ENCODE measurements around the gene ZBED1. TPM values are rescaled to one million over a fixed set of nuclear protein-coding genes. Genes with fewer than 3 reads are reported as not detected.

ZBED1 gene
- total and polyA plus RNA-seq, 8 donors, result 10.9 to 61.4 (median 22.5) TPM

DNA sequence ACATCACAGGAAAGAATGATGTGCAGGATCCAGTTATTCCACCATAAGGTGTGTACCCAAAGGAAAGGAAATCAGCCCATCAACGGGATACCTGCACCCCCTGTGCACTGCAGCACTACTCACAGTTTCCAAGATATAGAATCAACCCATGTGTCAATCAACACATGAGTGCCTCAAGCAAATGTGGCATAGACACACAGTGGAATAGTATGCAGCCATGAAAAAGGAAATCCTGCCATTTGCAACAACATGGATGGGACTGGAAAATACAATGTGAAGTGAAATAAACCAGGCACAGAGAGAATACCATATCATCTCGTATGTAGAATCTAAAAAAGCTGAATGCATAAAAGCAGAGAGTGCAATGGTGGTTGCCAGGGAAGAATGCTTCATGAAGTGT is 53.3 kb downstream of the ZBED1 start:
- 50 to 100% (median 98%) methylated on average over 1 to 2 of the region's 2 CpGs for WGBS, 5 donors
- H3K4me3 ChIP-seq, result no peak overlapping the region

DNA sequence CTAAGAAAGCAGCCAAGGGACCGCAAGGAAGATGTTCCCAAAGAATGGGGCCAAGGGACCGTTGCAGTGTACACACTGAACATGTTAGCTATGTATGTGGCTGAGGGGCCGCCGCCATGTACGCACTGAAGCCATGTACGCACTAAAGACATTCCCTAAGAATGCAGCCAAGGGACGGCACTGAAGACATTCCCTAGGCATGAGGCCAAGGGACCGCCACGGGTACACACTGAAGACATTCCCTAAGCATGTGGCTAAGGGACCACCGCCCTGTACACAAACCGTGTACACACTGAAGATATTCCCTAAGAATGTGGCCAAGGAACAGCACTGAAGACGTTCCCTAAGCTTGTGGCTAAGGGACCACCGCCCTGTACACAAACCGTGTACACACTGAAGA is 54.0 kb downstream of the ZBED1 start:
- WGBS, 5 donors, result 94 to 100% (median 97%) methylated on average over 6 to 14 of the region's 14 CpGs
- H3K36me3 ChIP-seq, result peaks cover 0 to 11% (median 4%) of the 10 kb centered on the region in 4 donors
- no peaks in the 10 kb centered on the region for H3K27me3 ChIP-seq
- no peaks in the 10 kb centered on the region for H3K9me3 ChIP-seq
- peaks cover 0 to 16% (median 4%) of the 10 kb centered on the region in 4 donors for H3K4me1 ChIP-seq
- intact Hi-C loops (cut with DNase I; ENCODE audit: low total_unique reads), result no loop called here
- DNase-seq, result no peak
- no peak for TF ChIP-seq POLR2AphosphoS5 (IDR thresholded peaks at IDR 0.05)
- no peak for TF ChIP-seq POLR2A (IDR thresholded peaks at IDR 0.05)
- TF ChIP-seq EP300 (IDR thresholded peaks at IDR 0.05), result no peak
- TF ChIP-seq, protein P1, sequence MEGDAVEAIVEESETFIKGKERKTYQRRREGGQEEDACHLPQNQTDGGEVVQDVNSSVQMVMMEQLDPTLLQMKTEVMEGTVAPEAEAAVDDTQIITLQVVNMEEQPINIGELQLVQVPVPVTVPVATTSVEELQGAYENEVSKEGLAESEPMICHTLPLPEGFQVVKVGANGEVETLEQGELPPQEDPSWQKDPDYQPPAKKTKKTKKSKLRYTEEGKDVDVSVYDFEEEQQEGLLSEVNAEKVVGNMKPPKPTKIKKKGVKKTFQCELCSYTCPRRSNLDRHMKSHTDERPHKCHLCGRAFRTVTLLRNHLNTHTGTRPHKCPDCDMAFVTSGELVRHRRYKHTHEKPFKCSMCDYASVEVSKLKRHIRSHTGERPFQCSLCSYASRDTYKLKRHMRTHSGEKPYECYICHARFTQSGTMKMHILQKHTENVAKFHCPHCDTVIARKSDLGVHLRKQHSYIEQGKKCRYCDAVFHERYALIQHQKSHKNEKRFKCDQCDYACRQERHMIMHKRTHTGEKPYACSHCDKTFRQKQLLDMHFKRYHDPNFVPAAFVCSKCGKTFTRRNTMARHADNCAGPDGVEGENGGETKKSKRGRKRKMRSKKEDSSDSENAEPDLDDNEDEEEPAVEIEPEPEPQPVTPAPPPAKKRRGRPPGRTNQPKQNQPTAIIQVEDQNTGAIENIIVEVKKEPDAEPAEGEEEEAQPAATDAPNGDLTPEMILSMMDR (IDR thresholded peaks at IDR 0.05), result no peak
- no peak overlapping the region for H3K4me3 ChIP-seq
- H3K27ac ChIP-seq, result no peak overlapping the region

More for the DNA sequence above, 53.3 kb downstream of the ZBED1 start:
- no peaks in the 10 kb centered on the region for H3K9me3 ChIP-seq
- DNase-seq, result no peak
- H3K27me3 ChIP-seq, result no peaks in the 10 kb centered on the region
- peaks cover 0 to 16% (median 5%) of the 10 kb centered on the region in 4 donors for H3K4me1 ChIP-seq
- intact Hi-C loops (cut with DNase I; ENCODE audit: low total_unique reads), result no loop called here
- no peak for TF ChIP-seq POLR2AphosphoS5 (IDR thresholded peaks at IDR 0.05)
- TF ChIP-seq EP300 (IDR thresholded peaks at IDR 0.05), result no peak
- no peak for TF ChIP-seq POLR2A (IDR thresholded peaks at IDR 0.05)
- TF ChIP-seq, protein P1 (IDR thresholded peaks at IDR 0.05), result no peak
- H3K36me3 ChIP-seq, result peaks cover 0 to 11% (median 4%) of the 10 kb centered on the region in 4 donors
- H3K27ac ChIP-seq, result no peak overlapping the region

DNA sequence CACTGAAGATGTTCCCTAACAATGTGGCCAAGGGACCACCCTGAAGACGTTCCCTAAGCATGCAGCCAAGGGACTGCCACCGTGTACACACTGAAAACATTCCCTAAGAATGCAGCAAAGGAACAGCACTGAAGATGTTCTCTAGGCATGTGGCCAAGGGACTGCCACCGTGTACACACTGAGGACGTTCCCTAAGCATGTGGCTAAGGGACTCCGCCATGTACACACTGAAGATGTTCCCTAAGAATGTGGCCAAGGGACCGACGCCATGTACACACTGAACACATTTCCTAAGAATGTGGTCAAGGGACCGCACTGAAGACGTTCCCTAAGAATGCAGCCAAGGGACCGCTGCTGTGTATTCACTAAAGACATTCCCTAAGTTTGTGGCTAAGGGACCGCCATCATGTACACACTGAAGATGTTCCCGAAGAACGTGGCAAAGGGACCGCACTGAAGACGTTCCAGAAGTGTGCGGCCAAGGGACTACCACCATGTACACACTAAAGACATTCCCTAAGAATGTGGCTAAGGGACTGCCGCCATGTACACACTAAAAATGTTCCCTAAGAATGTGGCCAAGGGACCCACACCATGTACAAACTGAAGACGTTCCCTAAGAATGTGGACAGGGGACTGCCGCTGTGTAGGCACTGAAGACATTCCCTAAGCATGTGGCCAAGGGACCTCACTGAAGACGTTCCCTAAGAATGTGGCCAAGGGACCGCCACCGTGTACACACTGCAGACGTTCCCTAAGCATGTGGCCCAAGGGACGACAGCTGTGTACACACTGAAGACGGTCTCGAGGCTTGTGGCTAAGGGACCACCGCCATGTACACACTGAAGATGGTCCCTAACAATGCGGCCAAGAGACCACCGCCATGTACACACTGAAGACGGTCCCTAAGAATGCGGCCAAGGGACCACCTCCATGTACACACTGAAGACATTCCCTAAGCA is 54.8 kb downstream of the ZBED1 start:
- no peak for TF ChIP-seq POLR2AphosphoS5 (IDR thresholded peaks at IDR 0.05)
- TF ChIP-seq POLR2A (IDR thresholded peaks at IDR 0.05), result no peak
- TF ChIP-seq, protein P1 (IDR thresholded peaks at IDR 0.05), result no peak
- no peak for TF ChIP-seq EP300 (IDR thresholded peaks at IDR 0.05)
- H3K27ac ChIP-seq, result no peak overlapping the region
- 89 to 96% (median 95%) methylated on average over 24 to 31 of the region's 31 CpGs for WGBS, 5 donors
- intact Hi-C loops (cut with DNase I; ENCODE audit: low total_unique reads), result no loop called here
- DNase-seq, result no peak
- H3K27me3 ChIP-seq, result no peaks in the 10 kb centered on the region
- peaks cover 0 to 11% (median 5%) of the 10 kb centered on the region in 4 donors for H3K36me3 ChIP-seq
- H3K9me3 ChIP-seq, result no peaks in the 10 kb centered on the region
- H3K4me3 ChIP-seq, result no peak overlapping the region
- peaks cover 0 to 8% (median under 1%) of the 10 kb centered on the region in 4 donors for H3K4me1 ChIP-seq

DNA sequence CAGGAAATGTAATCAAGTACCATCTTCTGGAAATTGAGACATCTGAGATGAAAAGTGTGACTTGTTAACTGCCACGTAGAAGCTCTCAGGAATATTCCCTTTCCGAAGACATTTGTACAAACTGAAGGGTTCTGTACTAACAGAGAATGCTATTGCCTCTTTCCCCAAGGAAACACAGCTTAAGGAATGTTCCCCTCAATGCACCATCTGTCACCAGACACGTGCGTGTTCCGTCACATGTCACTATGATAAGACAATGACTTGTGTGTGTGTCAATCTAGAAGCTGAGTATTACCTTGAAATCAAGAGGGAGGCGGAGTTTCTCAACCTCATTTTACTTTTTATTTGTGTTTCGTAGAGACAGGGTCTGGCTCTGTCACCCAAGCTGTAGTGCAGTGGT is 58.1 kb downstream of the ZBED1 start:
- intact Hi-C loops (cut with DNase I; ENCODE audit: low total_unique reads), result no loop called here
- Histone ChIP-seq H3K27me3 (no peaks in the 10 kb centered on the region), H3K27ac (no peak overlapping the region), H3K9me3 (peaks cover 0 to 7% (median 0%) of the 10 kb centered on the region in 4 donors), H3K36me3 (peaks cover 6 to 30% (median 21%) of the 10 kb centered on the region in 4 donors), H3K4me1 (no peaks in the 10 kb centered on the region), H3K4me3 (no peak overlapping the region)
- WGBS, 5 donors, result 82 to 87% (median 84%) methylated on average over 7 of the region's 7 CpGs
- no peak for DNase-seq
- TF ChIP-seq EP300 (IDR thresholded peaks at IDR 0.05), result no peak
- no peak for TF ChIP-seq POLR2AphosphoS5 (IDR thresholded peaks at IDR 0.05)
- TF ChIP-seq, protein P1 (IDR thresholded peaks at IDR 0.05), result no peak
